GM23338 (cell line): Measurements from ENCODE around the gene TBX19.

Experiments
- CREB1 ChIP-seq: fragments of 250-450 bp; sonication (Bioruptor Pico); IDR thresholded peaks from 2 replicates; pipeline ENCODE4 v1.5.0; 2020; ENCODE audit warnings: low read depth, mild to moderate bottlenecking, moderate library complexity
- CTCF ChIP-seq, 2 experiments: fragments of 200-600 bp in 1 of 2; sonication (generic) in 1 of 2; conservative IDR thresholded peaks; 2 replicates each; pipeline versions ENCODE4 v1.5.1 to v1.6.1; 2016 to 2017; ENCODE audit warnings: antibody characterized with exemption in 2 of 2, low read depth in 2 of 2, mild to moderate bottlenecking in 2 of 2, moderate library complexity in 1 of 2
- ETS1 ChIP-seq: IDR thresholded peaks from 2 replicates; pipeline ENCODE4 v1.6.1; 2016; ENCODE audit warnings: antibody characterized with exemption
- EZH2 ChIP-seq: fragments of 200-600 bp; sonication (generic); IDR thresholded peaks from one replicate; pipeline ENCODE4 v1.8.0; 2017; ENCODE audit warnings: antibody characterized with exemption, mild to moderate bottlenecking, low read depth; ENCODE audit not compliant: unreplicated experiment
- EZH2phosphoT487 ChIP-seq: fragments of 200-600 bp; sonication (generic); IDR thresholded peaks from one replicate; pipeline ENCODE4 v1.8.1; 2018; ENCODE audit warnings: antibody characterized with exemption; ENCODE audit not compliant: unreplicated experiment
- JUNB ChIP-seq: IDR thresholded peaks from one replicate; pipeline ENCODE4 v1.6.1; 2016; ENCODE audit warnings: antibody characterized with exemption; ENCODE audit not compliant: unreplicated experiment
- NANOG ChIP-seq: IDR thresholded peaks from 2 replicates; pipeline ENCODE4 v1.6.1; 2016; ENCODE audit warnings: antibody characterized with exemption, borderline replicate concordance
- POLR2AphosphoS5 ChIP-seq: IDR thresholded peaks from 2 replicates; pipeline ENCODE4 v1.6.1; 2016; ENCODE audit warnings: antibody characterized with exemption, low read depth
- REST ChIP-seq: IDR thresholded peaks from one replicate; pipeline ENCODE4 v1.6.1; 2018; ENCODE audit warnings: antibody characterized with exemption; ENCODE audit not compliant: unreplicated experiment
- ZNF114 ChIP-seq: fragments of 250-450 bp; sonication (Bioruptor Pico); IDR thresholded peaks from 2 replicates; pipeline ENCODE4 v1.5.0; 2020; ENCODE audit warnings: mild to moderate bottlenecking, moderate library complexity
- ZNF331 ChIP-seq: fragments of 250-450 bp; sonication (Bioruptor Pico); IDR thresholded peaks from 2 replicates; pipeline ENCODE4 v1.5.0; 2020; ENCODE audit warnings: low read depth, mild to moderate bottlenecking, moderate library complexity

- TF ChIP-seq CTCF (conservative IDR thresholded peaks at IDR 0.05; ENCODE audit: low read depth in 2 of 2) = peak in 1 of 2 experiments; percentile 20; a peak in 1 of 4 replicates
- no peak for TF ChIP-seq POLR2AphosphoS5
- TF ChIP-seq JUNB = no peak
- no peak for TF ChIP-seq EZH2
- TF ChIP-seq EZH2phosphoT487 = no peak
- no peak for TF ChIP-seq ZNF114 (CRISPR knock-in tag)
- no peak for TF ChIP-seq ZNF331
- TF ChIP-seq ETS1 = no peak
- TF ChIP-seq REST = no peak
- no peak for TF ChIP-seq CREB1
- no peak for TF ChIP-seq NANOG
Measured at GRCh38 chr1:168285971-168286927, 5.6 kb downstream of the TBX19 start.
